HuH-7.5 (cell line): ENCODE data around the gene SLC41A3.
"Not testable (repeated sequence)": the region's sequence is repeated elsewhere in the genome, so short reads cannot be mapped to it uniquely, and the experiment has no call there.

Source experiments
- DNase-seq: peaks from one replicate; pipeline ENCODE4 v3.0.0; 2011; ENCODE audit warnings: low spot score

Gene SLC41A3

GRCh38 chr3:125957020-125957419 lies 126.9 kb downstream of the SLC41A3 start:
- not testable (repeated sequence) for DNase-seq
